ENCODE data around the gene RAB3GAP2.
A peak's percentile ranks its signal among the peaks of the same experiment; 100 is the strongest.

The RAB3GAP2 gene

DNA sequence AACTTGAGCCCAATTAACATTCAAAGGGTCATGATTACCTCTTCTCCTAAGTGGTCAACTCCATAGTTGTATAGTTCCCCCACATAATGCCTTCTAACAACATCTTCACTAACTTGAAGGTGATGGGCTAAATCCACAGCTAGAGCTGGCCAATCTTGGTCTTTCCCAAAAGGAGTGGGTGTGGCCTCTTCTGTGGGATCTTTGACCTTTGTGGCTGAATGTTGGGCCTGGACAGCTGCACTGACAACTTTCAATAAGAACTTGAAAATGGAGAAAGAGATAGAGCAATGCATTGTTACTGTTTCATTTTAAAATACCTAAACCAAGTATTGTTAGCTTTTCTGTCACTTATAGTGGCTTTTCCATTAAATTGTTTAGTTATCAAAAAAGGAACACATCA is 119.1 kb downstream of the RAB3GAP2 start:
- no peak overlapping the region for H3K4me3 ChIP-seq (replicated peaks; ENCODE audit: low read depth, low read length)
- no peak for DNase-seq (ENCODE audit: low read depth)
- no peak for TF ChIP-seq CTCF (IDR thresholded peaks at IDR 0.05; ENCODE audit: low read length, missing control alignments)

DNA sequence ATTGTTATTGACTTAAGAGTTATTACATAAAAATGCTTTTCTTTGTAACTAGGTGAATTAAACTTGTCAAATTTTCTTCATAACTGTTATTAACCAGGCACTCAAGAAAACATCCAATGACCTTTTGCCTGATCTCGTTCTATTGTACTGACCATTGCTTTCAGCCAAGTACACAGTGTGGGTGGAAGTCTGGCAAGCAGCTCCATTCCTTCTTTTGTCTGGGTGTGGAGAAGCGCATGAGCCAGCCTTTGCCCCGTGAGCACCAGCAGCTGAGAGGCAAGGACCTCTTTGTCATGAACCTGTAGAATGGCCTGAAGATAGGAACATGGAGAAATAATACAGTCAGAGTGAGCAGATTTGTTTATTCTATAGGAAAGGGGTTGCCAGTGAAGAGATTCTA is 120.8 kb downstream of the RAB3GAP2 start:
- TF ChIP-seq CTCF (IDR thresholded peaks at IDR 0.05; ENCODE audit: low read length, missing control alignments) = no peak
- peak; percentile 69 for DNase-seq (ENCODE audit: low read depth)
- no peak overlapping the region for H3K4me3 ChIP-seq (replicated peaks; ENCODE audit: low read depth, low read length)

GRCh38 chr1:220149742-220150141 is 122.5 kb downstream of the RAB3GAP2 start:
- TF ChIP-seq CTCF (IDR thresholded peaks at IDR 0.05; ENCODE audit: low read length, missing control alignments) = no peak
- no peak for DNase-seq (ENCODE audit: low read depth)
- H3K4me3 ChIP-seq (replicated peaks; ENCODE audit: low read depth, low read length) = no peak overlapping the region

DNA sequence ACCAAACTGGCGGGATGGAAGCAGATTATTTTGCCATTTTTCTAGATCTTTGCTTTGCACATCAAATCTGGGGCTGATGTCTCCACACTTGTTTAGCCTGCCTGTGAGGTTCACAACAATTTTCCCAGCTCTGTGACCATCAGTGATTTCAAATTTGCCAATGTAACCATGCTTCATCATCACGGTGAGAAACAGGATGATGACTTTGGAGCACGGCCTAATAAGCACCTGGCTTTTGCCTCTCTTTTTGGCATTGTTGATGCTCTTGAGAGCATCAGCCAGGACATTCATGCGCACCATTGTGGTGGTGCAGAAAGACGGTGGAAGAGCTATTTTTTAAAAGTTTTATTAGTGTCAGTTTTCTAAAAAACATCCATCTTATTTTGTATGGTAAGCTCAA is 128.2 kb downstream of the RAB3GAP2 start:
- DNase-seq (ENCODE audit: low read depth) = no peak
- TF ChIP-seq CTCF (IDR thresholded peaks at IDR 0.05; ENCODE audit: low read length, missing control alignments) = no peak

GRCh38 chr1:220139966-220140365 is 132.3 kb downstream of the RAB3GAP2 start:
- no peak for TF ChIP-seq CTCF (IDR thresholded peaks at IDR 0.05; ENCODE audit: low read length, missing control alignments)
- no peak overlapping the region for H3K4me3 ChIP-seq (replicated peaks; ENCODE audit: low read depth, low read length)
- no peak for DNase-seq (ENCODE audit: low read depth)

More for the DNA sequence above, 128.2 kb downstream of the RAB3GAP2 start:
- no peak overlapping the region for H3K4me3 ChIP-seq (replicated peaks; ENCODE audit: low read depth, low read length)

GRCh38 chr1:220137019-220137786 is 135.1 kb downstream of the RAB3GAP2 start:
- peak; percentile 47 for DNase-seq (ENCODE audit: low read depth)
- H3K4me3 ChIP-seq (replicated peaks; ENCODE audit: low read depth, low read length) = no peak overlapping the region
- no peak for TF ChIP-seq CTCF (IDR thresholded peaks at IDR 0.05; ENCODE audit: low read length, missing control alignments)

GRCh38 chr1:220135755-220136154 is 136.5 kb downstream of the RAB3GAP2 start:
- H3K4me3 ChIP-seq (replicated peaks; ENCODE audit: low read depth, low read length) = no peak overlapping the region
- no peak for TF ChIP-seq CTCF (IDR thresholded peaks at IDR 0.05; ENCODE audit: low read length, missing control alignments)
- DNase-seq (ENCODE audit: low read depth) = no peak

Data from fibroblast of pulmonary artery (primary cell).